HG02885 (cell line): Measurements from ENCODE around the gene GPR137B.

ENCODE experiments used
- ATAC-seq: cut with Tn5 transposase; IDR thresholded peaks from one replicate; pipeline ENCODE4 v1.9.1; 2021; ENCODE audit warnings: mild to moderate bottlenecking; ENCODE audit not compliant: unreplicated experiment, poor library complexity

The GPR137B gene

GRCh38 chr1:236141447-236142252, 689 bp upstream of the GPR137B start:
- ATAC-seq: peak; percentile 27

- peak; percentile 26 for ATAC-seq
These were observed 987 bp downstream of the GPR137B start for GRCh38 chr1:236143104-236143948.

GRCh38 chr1:236144033-236144432, 1.7 kb downstream of the GPR137B start:
- no peak for ATAC-seq

GRCh38 chr1:236144446-236145150, 2.3 kb downstream of the GPR137B start:
- no peak for ATAC-seq

GRCh38 chr1:236147068-236147467, 4.7 kb downstream of the GPR137B start:
- ATAC-seq: no peak

GRCh38 chr1:236147521-236148469, 5.5 kb downstream of the GPR137B start:
- ATAC-seq: no peak

- ATAC-seq: no peak
These were observed 6.1 kb downstream of the GPR137B start for GRCh38 chr1:236148470-236148845.

GRCh38 chr1:236149003-236149595, 6.8 kb downstream of the GPR137B start:
- ATAC-seq: no peak

- no peak for ATAC-seq
These were observed 7.4 kb downstream of the GPR137B start for GRCh38 chr1:236149696-236150228.

GRCh38 chr1:236150311-236150955, 8.1 kb downstream of the GPR137B start:
- no peak for ATAC-seq

- no peak for ATAC-seq
These were observed 8.6 kb downstream of the GPR137B start for GRCh38 chr1:236150986-236151385.

- no peak for ATAC-seq
These were observed 9.5 kb downstream of the GPR137B start for GRCh38 chr1:236151739-236152424.

GRCh38 chr1:236154126-236154525, 11.8 kb downstream of the GPR137B start:
- no peak for ATAC-seq

- ATAC-seq: no peak
These were observed 12.5 kb downstream of the GPR137B start for GRCh38 chr1:236154671-236155398.

- ATAC-seq: no peak
These were observed 13.0 kb downstream of the GPR137B start for GRCh38 chr1:236155399-236155767.

- no peak for ATAC-seq
These were observed 13.6 kb downstream of the GPR137B start for GRCh38 chr1:236155841-236156503.
